SH-SY5Y (cell line): ENCODE measurements around the gene CIP2A.

Source experiments
- GATA2 ChIP-seq: IDR thresholded peaks from 2 replicates; pipeline ENCODE4 v1.6.1; 2011; ENCODE audit warnings: mild to moderate bottlenecking, low read depth, low read length
- GATA3 ChIP-seq: IDR thresholded peaks from 2 replicates; pipeline ENCODE4 v1.6.1; 2011; ENCODE audit warnings: low read depth, mild to moderate bottlenecking, low read length, moderate library complexity

- no peak for TF ChIP-seq GATA2
- no peak for TF ChIP-seq GATA3
These were observed 78.7 kb downstream of the CIP2A start, which contains the start of gene MYH15 for GRCh38 chr3:108510496-108510895.
